ENCODE results near the gene PCSK4. TPM values are rescaled to one million over a fixed set of nuclear protein-coding genes. Genes with fewer than 3 reads are reported as not detected.

PCSK4 gene
- total and polyA plus RNA-seq, 2 of the 13 experiments (the other 11 are each of a cell fraction or from before 2014, with no cell fraction given): 2.0 to 2.7 TPM

DNA sequence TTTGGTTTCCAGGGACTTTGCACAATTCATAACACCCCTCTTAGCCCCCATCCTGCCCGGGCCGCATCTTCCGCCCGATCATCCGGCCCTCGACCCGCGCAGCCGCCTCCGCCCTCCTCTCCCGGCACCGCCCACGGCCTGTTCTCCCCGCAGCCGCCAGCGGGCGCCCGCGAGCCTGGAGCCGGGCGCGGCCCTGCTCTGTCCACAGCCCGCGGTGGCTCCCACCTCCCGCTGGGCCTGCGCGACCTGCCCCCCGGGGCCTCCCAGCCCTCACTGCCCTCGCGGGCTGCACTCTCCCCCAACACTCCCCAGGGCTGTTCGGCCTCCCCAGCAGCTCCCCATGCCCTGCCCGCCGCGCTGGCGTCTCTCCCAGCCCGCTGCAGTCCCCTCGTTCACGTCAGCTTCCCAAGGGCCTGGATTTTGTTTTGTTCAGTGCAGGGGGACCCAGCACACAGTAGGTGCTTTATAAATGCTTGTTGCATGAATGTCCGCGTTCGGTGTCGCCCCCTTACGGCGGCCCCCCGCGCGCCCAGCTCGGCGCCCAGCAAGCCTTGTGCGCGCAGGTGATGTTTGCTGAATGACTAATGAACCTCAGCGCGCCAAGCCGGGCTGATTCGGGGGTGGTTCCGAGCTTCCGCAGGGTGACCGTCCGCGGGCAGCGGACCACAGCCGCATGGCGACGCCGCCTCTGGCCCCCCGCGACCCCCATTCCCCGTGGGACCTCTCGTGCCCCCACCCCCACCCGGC, 44.8 kb downstream of the PCSK4 start (continued):
- TF ChIP-seq ISL2 (CRISPR knock-in tag; IDR thresholded peaks at IDR 0.05) (peak; percentile 21; the same call in 1 of the 2 replicates), FOXC1 (CRISPR knock-in tag; IDR thresholded peaks at IDR 0.05; ENCODE audit: borderline replicate concordance) (no peak; the same call in 1 of the 2 replicates), SSRP1 (CRISPR knock-in tag; IDR thresholded peaks at IDR 0.05) (no peak), ZNF841 (CRISPR knock-in tag; IDR thresholded peaks at IDR 0.05; ENCODE audit: borderline replicate concordance) (no peak), ESRRA (CRISPR knock-in tag; IDR thresholded peaks at IDR 0.05; ENCODE audit: low read depth) (no peak), MEF2D (CRISPR knock-in tag; IDR thresholded peaks at IDR 0.05) (no peak), GATAD1 (CRISPR knock-in tag; IDR thresholded peaks at IDR 0.05) (0 out of 2 replicates have a peak, but pooled peaks have one; percentile 19), SYNCRIP (IDR thresholded peaks at IDR 0.05; ENCODE audit: insufficient read depth, low read depth, low read length) (no peak), KLF15 (CRISPR knock-in tag; IDR thresholded peaks at IDR 0.05; ENCODE audit: borderline replicate concordance) (no peak), PLRG1 (conservative IDR thresholded peaks at IDR 0.05) (no peak), ZNF781 (CRISPR knock-in tag; IDR thresholded peaks at IDR 0.05; ENCODE audit: borderline replicate concordance, not compliant biosample characterization) (no peak), CHCHD3 (CRISPR knock-in tag; IDR thresholded peaks at IDR 0.05) (no peak), ADNP (CRISPR knock-in tag; IDR thresholded peaks at IDR 0.05) (peak; percentile 44; the same call in 1 of the 2 replicates), ZNF101 (CRISPR knock-in tag; IDR thresholded peaks at IDR 0.05; ENCODE audit: borderline replicate concordance, low read depth) (no peak)
- TF ChIP-seq, protein P1, sequence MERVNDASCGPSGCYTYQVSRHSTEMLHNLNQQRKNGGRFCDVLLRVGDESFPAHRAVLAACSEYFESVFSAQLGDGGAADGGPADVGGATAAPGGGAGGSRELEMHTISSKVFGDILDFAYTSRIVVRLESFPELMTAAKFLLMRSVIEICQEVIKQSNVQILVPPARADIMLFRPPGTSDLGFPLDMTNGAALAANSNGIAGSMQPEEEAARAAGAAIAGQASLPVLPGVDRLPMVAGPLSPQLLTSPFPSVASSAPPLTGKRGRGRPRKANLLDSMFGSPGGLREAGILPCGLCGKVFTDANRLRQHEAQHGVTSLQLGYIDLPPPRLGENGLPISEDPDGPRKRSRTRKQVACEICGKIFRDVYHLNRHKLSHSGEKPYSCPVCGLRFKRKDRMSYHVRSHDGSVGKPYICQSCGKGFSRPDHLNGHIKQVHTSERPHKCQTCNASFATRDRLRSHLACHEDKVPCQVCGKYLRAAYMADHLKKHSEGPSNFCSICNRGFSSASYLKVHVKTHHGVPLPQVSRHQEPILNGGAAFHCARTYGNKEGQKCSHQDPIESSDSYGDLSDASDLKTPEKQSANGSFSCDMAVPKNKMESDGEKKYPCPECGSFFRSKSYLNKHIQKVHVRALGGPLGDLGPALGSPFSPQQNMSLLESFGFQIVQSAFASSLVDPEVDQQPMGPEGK (CRISPR knock-in tag; IDR thresholded peaks at IDR 0.05): 0 out of 2 replicates have a peak, but pooled peaks have one; percentile 33
- TF ChIP-seq, protein P2, sequence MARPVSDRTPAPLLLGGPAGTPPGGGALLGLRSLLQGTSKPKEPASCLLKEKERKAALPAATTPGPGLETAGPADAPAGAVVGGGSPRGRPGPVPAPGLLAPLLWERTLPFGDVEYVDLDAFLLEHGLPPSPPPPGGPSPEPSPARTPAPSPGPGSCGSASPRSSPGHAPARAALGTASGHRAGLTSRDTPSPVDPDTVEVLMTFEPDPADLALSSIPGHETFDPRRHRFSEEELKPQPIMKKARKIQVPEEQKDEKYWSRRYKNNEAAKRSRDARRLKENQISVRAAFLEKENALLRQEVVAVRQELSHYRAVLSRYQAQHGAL (CRISPR knock-in tag; IDR thresholded peaks at IDR 0.05; ENCODE audit: not compliant biosample characterization): no peak
- TF ChIP-seq, protein P3, sequence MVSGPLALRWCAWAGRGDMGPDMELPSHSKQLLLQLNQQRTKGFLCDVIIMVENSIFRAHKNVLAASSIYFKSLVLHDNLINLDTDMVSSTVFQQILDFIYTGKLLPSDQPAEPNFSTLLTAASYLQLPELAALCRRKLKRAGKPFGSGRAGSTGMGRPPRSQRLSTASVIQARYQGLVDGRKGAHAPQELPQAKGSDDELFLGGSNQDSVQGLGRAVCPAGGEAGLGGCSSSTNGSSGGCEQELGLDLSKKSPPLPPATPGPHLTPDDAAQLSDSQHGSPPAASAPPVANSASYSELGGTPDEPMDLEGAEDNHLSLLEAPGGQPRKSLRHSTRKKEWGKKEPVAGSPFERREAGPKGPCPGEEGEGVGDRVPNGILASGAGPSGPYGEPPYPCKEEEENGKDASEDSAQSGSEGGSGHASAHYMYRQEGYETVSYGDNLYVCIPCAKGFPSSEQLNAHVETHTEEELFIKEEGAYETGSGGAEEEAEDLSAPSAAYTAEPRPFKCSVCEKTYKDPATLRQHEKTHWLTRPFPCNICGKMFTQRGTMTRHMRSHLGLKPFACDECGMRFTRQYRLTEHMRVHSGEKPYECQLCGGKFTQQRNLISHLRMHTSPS (CRISPR knock-in tag; IDR thresholded peaks at IDR 0.05; ENCODE audit: low read depth): no peak
- TF ChIP-seq, protein P4, sequence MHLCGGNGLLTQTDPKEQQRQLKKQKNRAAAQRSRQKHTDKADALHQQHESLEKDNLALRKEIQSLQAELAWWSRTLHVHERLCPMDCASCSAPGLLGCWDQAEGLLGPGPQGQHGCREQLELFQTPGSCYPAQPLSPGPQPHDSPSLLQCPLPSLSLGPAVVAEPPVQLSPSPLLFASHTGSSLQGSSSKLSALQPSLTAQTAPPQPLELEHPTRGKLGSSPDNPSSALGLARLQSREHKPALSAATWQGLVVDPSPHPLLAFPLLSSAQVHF (CRISPR knock-in tag; IDR thresholded peaks at IDR 0.05): 0 out of 2 replicates have a peak, but pooled peaks have one; percentile 52
- TF ChIP-seq, protein P5, sequence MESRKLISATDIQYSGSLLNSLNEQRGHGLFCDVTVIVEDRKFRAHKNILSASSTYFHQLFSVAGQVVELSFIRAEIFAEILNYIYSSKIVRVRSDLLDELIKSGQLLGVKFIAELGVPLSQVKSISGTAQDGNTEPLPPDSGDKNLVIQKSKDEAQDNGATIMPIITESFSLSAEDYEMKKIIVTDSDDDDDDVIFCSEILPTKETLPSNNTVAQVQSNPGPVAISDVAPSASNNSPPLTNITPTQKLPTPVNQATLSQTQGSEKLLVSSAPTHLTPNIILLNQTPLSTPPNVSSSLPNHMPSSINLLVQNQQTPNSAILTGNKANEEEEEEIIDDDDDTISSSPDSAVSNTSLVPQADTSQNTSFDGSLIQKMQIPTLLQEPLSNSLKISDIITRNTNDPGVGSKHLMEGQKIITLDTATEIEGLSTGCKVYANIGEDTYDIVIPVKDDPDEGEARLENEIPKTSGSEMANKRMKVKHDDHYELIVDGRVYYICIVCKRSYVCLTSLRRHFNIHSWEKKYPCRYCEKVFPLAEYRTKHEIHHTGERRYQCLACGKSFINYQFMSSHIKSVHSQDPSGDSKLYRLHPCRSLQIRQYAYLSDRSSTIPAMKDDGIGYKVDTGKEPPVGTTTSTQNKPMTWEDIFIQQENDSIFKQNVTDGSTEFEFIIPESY (CRISPR knock-in tag; IDR thresholded peaks at IDR 0.05): no peak; the same call in 1 of the 2 replicates
- TF ChIP-seq, protein P6, sequence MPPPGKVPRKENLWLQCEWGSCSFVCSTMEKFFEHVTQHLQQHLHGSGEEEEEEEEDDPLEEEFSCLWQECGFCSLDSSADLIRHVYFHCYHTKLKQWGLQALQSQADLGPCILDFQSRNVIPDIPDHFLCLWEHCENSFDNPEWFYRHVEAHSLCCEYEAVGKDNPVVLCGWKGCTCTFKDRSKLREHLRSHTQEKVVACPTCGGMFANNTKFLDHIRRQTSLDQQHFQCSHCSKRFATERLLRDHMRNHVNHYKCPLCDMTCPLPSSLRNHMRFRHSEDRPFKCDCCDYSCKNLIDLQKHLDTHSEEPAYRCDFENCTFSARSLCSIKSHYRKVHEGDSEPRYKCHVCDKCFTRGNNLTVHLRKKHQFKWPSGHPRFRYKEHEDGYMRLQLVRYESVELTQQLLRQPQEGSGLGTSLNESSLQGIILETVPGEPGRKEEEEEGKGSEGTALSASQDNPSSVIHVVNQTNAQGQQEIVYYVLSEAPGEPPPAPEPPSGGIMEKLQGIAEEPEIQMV (CRISPR knock-in tag; IDR thresholded peaks at IDR 0.05; ENCODE audit: low read depth): peak; percentile 56; the same call in 1 of the 2 replicates

Data from HepG2 (cell line).